Activated T-cell treated with anti-CD3 and anti-CD28 coated beads, Interleukin-2, amount 50 U/mL, for 72 hours (primary cell): ENCODE data around the gene CXorf38. TPM values are rescaled to one million over a fixed set of nuclear protein-coding genes. Genes with fewer than 3 reads are reported as not detected.
A peak's percentile ranks its signal among the peaks of the same experiment; 100 is the strongest.

Experiments
- ATAC-seq, 2 donors: fragments of 150-1000 bp; cut with Tn5 transposase; replicated peaks in 1 of 2; 2 replicates each; pipeline ENCODE4 v1.10.0; 2021; ENCODE audit warnings: moderate library complexity in 2 of 2, mild to moderate bottlenecking in 1 of 2
- DNase-seq, 2 donors: peaks; one replicate each; pipeline ENCODE4 v3.0.0; 2021 to 2022; ENCODE audit warnings: mixed read lengths in 1 of 2
- H3K27ac Mint-ChIP-seq: one replicate; pipeline ENCODE4 v1.8.0; 2022; ENCODE audit warnings: mild to moderate bottlenecking, moderate library complexity, mixed read lengths
- H3K27me3 Mint-ChIP-seq: one replicate; pipeline ENCODE4 v1.8.0; 2022; ENCODE audit warnings: low read depth, mixed read lengths
- H3K36me3 Mint-ChIP-seq, 2 donors: one replicate each; pipeline ENCODE4 v1.8.0; 2022; ENCODE audit warnings: mixed read lengths in 2 of 2, mild to moderate bottlenecking in 1 of 2; ENCODE audit not compliant: insufficient read depth in 2 of 2
- H3K4me1 Mint-ChIP-seq: one replicate; pipeline ENCODE4 v1.8.0; 2022; ENCODE audit warnings: low read depth, mixed read lengths
- H3K4me3 Mint-ChIP-seq, 2 donors: one replicate each; pipeline ENCODE4 v1.8.0; 2022; ENCODE audit warnings: mild to moderate bottlenecking in 2 of 2, mixed read lengths in 2 of 2, moderate library complexity in 2 of 2
- H3K9me3 Mint-ChIP-seq, 2 donors: one replicate each; pipeline ENCODE4 v1.8.0; 2022; ENCODE audit warnings: mixed read lengths in 2 of 2
- total RNA-seq, 2 donors: library from RNA; stranded (reverse); gene quantifications; one replicate each; pipeline ENCODE4 v1.2.3, GENCODE V29; 2022

The CXorf38 gene
- total RNA-seq: 10 to 100 TPM; 25.0 to 33.3 TPM

- Mint-ChIP-seq H3K4me3 (peak within 1 kb of the TSS; percentile 95 to 99), H3K27ac (peak within 1 kb of the TSS; percentile 98)
These were observed at the start of gene CXorf38 for GRCh38 chrX:40647307-40648197. TSS of gene CXorf38 (minus strand) at chrX:40647561. CDS start at chrX:40647520, 41 bp downstream.

GRCh38 chrX:40694802-40695201 is 47.4 kb upstream of the CXorf38 start:
- no peak overlapping the region for H3K4me3 Mint-ChIP-seq
- ATAC-seq (no peak), DNase-seq (no peak)
- H3K4me1 Mint-ChIP-seq: no peaks in the 10 kb centered on the region
- H3K36me3 Mint-ChIP-seq: peaks cover 0 to 10% of the 10 kb centered on the region in 2 donors
- H3K27ac Mint-ChIP-seq: no peak overlapping the region
- H3K9me3 Mint-ChIP-seq: no peaks in the 10 kb centered on the region
- H3K27me3 Mint-ChIP-seq: no peaks in the 10 kb centered on the region

More at GRCh38 chrX:40647307-40648197, at the start of gene CXorf38:
- peaks cover 31% of the 10 kb centered on the region for H3K4me1 Mint-ChIP-seq
- no peaks in the 10 kb centered on the region for H3K27me3 Mint-ChIP-seq
- ATAC-seq (peak; percentile 81 to 83), DNase-seq (peak; percentile 93 to 97)
- peaks cover 8 to 9% of the 10 kb centered on the region in 2 donors for H3K36me3 Mint-ChIP-seq
- no peaks in the 10 kb centered on the region for H3K9me3 Mint-ChIP-seq

- Mint-ChIP-seq H3K4me1 (no peaks in the 10 kb centered on the region), H3K4me3 (no peak overlapping the region), H3K36me3 (peaks cover 8 to 19% of the 10 kb centered on the region in 2 donors), H3K27ac (no peak overlapping the region), H3K27me3 (peaks cover 7% of the 10 kb centered on the region), H3K9me3 (no peaks in the 10 kb centered on the region)
- DNase-seq: no peak
- no peak for ATAC-seq
These were observed 41.6 kb upstream of the CXorf38 start for GRCh38 chrX:40688929-40689328.

GRCh38 chrX:40687169-40687568 is 39.8 kb upstream of the CXorf38 start:
- Mint-ChIP-seq H3K36me3 (peaks cover 8 to 13% of the 10 kb centered on the region in 2 donors), H3K9me3 (no peaks in the 10 kb centered on the region), H3K4me3 (no peak overlapping the region), H3K27me3 (peaks cover 7% of the 10 kb centered on the region), H3K27ac (peak overlapping the region; percentile 38), H3K4me1 (peaks cover 6% of the 10 kb centered on the region)
- no peak for ATAC-seq
- DNase-seq: no peak

- ATAC-seq (no peak), DNase-seq (no peak)
- Mint-ChIP-seq H3K36me3 (peaks cover 8 to 13% of the 10 kb centered on the region in 2 donors), H3K27me3 (peaks cover 7% of the 10 kb centered on the region), H3K4me3 (no peak overlapping the region), H3K4me1 (peaks cover 6% of the 10 kb centered on the region), H3K27ac (no peak overlapping the region), H3K9me3 (no peaks in the 10 kb centered on the region)
These were observed 38.1 kb upstream of the CXorf38 start for GRCh38 chrX:40685362-40685918.

GRCh38 chrX:40684092-40684491 is 36.7 kb upstream of the CXorf38 start:
- DNase-seq (no peak), ATAC-seq (no peak)
- Mint-ChIP-seq H3K27me3 (peaks cover 7% of the 10 kb centered on the region), H3K27ac (no peak overlapping the region), H3K9me3 (no peaks in the 10 kb centered on the region), H3K36me3 (peaks cover 8 to 21% of the 10 kb centered on the region in 2 donors), H3K4me3 (no peak overlapping the region), H3K4me1 (peaks cover 6% of the 10 kb centered on the region)

GRCh38 chrX:40683245-40683644 is 35.9 kb upstream of the CXorf38 start:
- peaks cover 8 to 22% of the 10 kb centered on the region in 2 donors for H3K36me3 Mint-ChIP-seq
- H3K9me3 Mint-ChIP-seq: no peaks in the 10 kb centered on the region
- ATAC-seq: peak; percentile 31 to 53
- peaks cover 7% of the 10 kb centered on the region for H3K27me3 Mint-ChIP-seq
- H3K4me3 Mint-ChIP-seq: no peak overlapping the region
- H3K4me1 Mint-ChIP-seq: peaks cover 6% of the 10 kb centered on the region
- no peak for DNase-seq
- H3K27ac Mint-ChIP-seq: no peak overlapping the region

GRCh38 chrX:40671126-40671525 is 23.8 kb upstream of the CXorf38 start:
- Mint-ChIP-seq H3K4me3 (no peak overlapping the region), H3K4me1 (no peaks in the 10 kb centered on the region), H3K9me3 (no peaks in the 10 kb centered on the region), H3K36me3 (peaks cover 5 to 15% of the 10 kb centered on the region in 2 donors), H3K27me3 (no peaks in the 10 kb centered on the region), H3K27ac (no peak overlapping the region)
- ATAC-seq: no peak
- DNase-seq: no peak

GRCh38 chrX:40663880-40664630 is 16.7 kb upstream of the CXorf38 start:
- Mint-ChIP-seq H3K27me3 (no peaks in the 10 kb centered on the region), H3K27ac (no peak overlapping the region), H3K9me3 (no peaks in the 10 kb centered on the region), H3K4me1 (no peaks in the 10 kb centered on the region), H3K36me3 (peaks cover 5 to 26% of the 10 kb centered on the region in 2 donors), H3K4me3 (no peak overlapping the region)
- ATAC-seq (no peak), DNase-seq (no peak)

GRCh38 chrX:40663078-40663740 is 15.8 kb upstream of the CXorf38 start:
- Mint-ChIP-seq H3K9me3 (no peaks in the 10 kb centered on the region), H3K27me3 (no peaks in the 10 kb centered on the region), H3K36me3 (peaks cover 5 to 26% of the 10 kb centered on the region in 2 donors), H3K4me3 (no peak overlapping the region), H3K27ac (no peak overlapping the region), H3K4me1 (no peaks in the 10 kb centered on the region)
- ATAC-seq (no peak), DNase-seq (no peak)

- H3K36me3 Mint-ChIP-seq: peaks cover 2 to 19% of the 10 kb centered on the region in 2 donors
- H3K27me3 Mint-ChIP-seq: no peaks in the 10 kb centered on the region
- H3K9me3 Mint-ChIP-seq: no peaks in the 10 kb centered on the region
- H3K27ac Mint-ChIP-seq: no peak overlapping the region
- H3K4me3 Mint-ChIP-seq: no peak overlapping the region
- no peak for ATAC-seq
- H3K4me1 Mint-ChIP-seq: no peaks in the 10 kb centered on the region
- DNase-seq: no peak
These were observed 14.1 kb upstream of the CXorf38 start for GRCh38 chrX:40661489-40661888.

- Mint-ChIP-seq H3K4me1 (no peaks in the 10 kb centered on the region), H3K36me3 (peaks cover 2 to 10% of the 10 kb centered on the region in 2 donors), H3K4me3 (no peak overlapping the region), H3K27ac (no peak overlapping the region), H3K27me3 (no peaks in the 10 kb centered on the region), H3K9me3 (no peaks in the 10 kb centered on the region)
- DNase-seq (no peak), ATAC-seq (no peak)
These were observed 13.0 kb upstream of the CXorf38 start for GRCh38 chrX:40660381-40660780.
